Measurements from ENCODE around the gene CRISP2.
"Not testable (repeated sequence)": the region's sequence is repeated elsewhere in the genome, so short reads cannot be mapped to it uniquely, and the experiment has no call there.

Gene CRISP2

DNA sequence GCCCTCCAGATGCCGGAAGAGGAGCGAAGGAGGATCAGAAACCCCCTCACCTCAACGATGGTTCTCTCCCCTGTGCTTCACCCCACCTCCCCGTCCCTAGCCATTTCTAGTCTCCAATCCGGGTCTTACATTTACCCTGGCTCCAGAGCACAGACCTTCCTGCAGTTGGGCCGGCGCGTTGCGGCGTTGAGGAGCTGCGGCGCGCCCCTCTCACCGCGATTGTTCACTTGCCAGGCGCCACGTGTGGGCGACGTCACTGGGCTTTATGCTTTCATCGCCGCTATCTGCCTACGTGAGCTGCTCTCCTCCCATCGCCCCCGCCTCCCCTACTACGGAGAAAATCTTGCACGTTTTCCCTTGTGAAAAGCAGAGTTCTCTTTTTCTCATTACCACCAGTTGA, at the start of gene CRISP2:
TSS of gene CRISP2 (minus strand) at position 198 of the 400 bp plus-strand sequence. CDS start 4,347 bp downstream, outside the sequence.
- DNase-seq = peak; percentile 1 to 61

DNA sequence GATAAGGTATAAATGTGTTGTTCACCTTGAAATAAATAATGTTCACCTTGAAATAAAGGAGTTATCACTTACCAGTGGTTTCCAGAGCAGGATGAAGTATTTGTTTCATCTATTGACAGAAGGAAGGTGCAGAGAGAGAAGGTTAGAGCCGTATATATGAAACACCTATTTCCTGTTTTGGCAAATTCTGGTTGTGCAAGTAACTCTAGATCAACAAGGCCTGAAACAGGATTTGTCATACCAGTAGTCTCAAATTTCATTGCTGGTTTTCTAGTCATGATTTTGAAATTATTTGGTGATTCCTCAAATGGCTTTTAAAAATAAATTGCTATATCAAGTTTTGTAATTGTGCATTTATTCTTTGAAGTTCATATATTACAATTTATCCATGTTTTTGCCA, 30.9 kb upstream of the CRISP2 start, which contains the start of gene CRISP3:
TSS of gene CRISP3 (minus strand) at position 130 of the 400 bp plus-strand sequence. CDS start at position 109, 21 bp downstream.
- no peak for DNase-seq

GRCh38 chr6:49743429-49743828, 30.1 kb upstream of the CRISP2 start:
- no peak for DNase-seq

GRCh38 chr6:49739423-49739822, 26.1 kb upstream of the CRISP2 start:
- peak in 1 of 2 experiments; percentile 58 for DNase-seq

GRCh38 chr6:49736017-49736508, 22.7 kb upstream of the CRISP2 start:
- DNase-seq = no peak

DNA sequence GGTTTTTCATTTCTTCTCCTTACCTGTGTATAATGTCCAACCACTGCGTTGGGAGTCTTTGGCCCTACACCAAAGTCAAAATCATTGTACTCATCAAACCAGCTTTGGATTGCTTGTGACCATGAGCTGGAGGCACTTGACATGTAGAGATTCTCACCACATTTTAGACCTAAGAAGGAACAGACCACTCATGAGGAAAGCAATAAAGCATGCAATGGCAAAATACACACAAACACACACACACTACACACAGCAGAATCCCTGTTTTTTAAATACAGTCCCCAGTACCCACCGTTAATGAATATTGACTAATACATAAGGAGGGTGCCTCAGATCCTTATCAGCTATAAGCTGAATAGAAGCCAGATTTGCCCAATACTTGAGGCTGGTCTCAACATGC, 20.3 kb upstream of the CRISP2 start:
- no peak for DNase-seq

DNA sequence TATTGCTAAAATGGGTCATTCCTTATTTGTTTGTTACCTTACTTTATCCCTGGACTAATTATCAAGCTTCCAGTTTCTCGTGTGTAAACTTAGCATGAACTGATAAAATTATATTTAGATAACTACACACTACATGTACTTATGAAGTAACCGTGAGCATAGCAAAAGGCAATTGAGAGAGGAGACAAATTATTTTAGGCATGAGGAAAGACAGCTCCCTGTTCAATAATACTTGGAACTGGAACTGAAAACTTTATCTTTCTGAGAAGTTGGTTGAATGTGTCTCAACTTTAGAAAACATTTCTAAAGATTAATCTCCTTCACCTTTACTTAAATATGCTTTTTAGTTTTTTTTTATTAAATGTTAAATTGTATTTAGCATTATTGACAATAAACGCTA, 19.4 kb upstream of the CRISP2 start:
- DNase-seq = no peak

DNA sequence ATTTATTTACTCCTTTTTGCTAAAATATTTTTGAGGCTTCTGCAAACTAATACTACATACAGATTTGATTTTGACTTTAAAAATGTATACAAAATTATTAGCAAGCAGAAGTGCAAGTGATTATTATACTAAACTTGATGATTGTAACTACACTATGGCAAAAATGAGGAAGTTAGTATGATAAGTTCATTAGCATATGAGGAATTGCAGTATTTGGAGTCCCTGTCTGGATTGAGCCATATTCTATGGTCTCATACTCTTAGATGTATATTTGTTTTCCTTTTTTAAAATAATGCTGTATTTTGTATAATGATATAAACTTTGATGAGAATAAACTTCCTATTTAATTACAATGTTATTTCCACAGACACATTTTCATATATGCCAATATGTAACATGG, 16.9 kb upstream of the CRISP2 start:
- no peak for DNase-seq

DNA sequence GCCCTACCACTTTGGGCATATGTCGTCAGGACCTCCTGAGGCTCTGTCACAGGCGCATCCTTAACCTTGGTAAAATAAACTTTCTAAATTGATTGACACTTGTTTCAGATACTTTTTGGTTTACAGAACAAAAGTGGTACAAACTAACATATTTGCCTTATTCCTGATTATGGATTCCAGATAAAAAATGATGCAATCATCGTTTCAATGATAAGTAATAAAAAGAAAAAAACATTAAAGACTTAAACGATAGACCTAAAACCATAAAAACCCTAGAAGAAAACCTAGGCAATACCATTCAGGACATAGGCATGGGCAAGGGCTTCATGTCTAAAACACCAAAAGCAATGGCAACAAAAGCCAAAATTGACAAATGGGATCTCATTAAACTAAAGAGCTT, 10.6 kb upstream of the CRISP2 start:
- DNase-seq = not testable (repeated sequence)

GRCh38 chr6:49721297-49721696, 8.0 kb upstream of the CRISP2 start:
- no peak for DNase-seq

GRCh38 chr6:49720372-49720771, 7.0 kb upstream of the CRISP2 start:
- DNase-seq = no peak

DNA sequence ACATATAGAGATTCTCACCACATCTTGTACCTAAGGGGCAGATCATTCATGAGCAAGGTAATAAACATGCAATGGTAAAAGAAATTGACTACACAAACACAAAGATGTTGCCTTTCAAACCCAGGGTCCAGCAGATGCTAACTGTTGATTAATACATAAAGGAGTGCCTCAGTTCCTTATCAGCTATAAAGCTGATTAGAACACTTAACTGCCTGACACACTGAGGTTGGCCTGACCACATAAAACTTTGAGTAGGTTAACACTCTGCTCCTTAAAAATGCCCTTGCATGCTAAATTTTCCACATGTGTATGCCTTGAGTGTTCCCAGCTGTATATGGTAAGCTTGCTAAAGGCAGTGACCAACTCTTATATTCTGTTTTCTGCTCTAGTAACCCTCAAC, 14.9 kb downstream of the CRISP2 start:
- no peak for DNase-seq

DNA sequence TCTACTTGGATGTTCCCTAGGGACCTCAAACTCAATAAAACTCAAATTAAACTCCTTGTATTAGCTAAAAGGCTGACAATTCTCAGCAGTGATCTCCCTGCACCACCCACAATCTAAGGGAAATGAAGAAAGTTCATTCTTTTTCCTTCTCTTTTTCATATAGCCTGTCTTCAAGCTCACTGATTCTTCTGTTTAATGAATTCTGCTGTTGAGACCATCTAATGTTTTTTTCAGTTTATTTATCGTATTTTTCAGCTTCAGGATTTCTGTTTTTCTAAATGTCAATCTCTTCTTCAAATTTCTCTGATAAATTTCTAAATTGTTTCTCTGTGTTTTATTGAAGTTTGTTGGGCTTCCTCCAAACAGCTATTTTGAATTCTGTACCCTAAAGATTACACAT, 19.8 kb downstream of the CRISP2 start:
- no peak for DNase-seq

DNA sequence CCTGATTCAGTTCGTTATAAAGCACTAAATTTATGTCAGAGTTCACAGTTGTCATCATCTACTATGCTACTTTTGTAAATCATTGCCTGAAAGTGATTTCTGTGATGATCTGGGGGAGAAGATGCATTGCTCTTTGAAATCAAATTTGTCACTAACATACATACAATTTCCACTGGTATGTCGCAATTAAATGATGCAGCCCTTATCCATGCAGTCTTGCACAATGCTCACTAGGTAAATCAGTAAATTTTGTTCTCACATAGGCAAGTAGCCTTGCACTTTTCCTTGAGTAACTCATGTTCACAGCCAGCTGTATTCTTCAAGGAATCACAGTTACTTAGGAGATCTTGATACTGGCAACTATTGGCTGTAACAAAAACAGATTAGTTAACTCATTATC, 20.8 kb downstream of the CRISP2 start:
- no peak for DNase-seq

DNA sequence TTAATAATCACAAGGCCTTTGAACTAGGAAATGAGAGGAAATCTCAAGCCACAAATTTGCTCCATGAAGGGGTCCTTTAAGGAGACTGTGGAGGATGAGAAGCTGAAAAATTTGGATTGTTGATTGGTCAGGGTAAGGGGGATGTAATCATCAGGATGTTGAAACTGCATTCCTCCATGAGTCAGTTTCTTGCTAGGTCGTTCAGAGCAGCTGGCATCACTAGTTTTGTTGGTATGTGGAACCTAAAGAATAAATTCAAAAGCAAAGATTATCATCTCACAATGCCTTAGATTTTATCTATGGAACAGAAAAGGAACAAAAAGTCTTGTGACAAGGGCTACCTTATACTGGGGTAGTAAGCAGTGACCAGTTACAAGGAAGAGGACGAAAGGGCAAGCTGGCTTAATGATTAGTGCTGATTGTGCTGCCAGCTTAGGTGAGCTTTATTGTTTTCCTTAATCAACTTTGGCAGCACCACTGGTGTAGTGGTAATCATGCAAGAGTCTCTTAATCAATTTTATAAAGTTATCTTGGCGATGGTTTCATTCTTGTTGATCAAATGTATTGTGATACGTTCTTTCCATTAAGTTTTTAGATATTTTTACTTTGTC, 36.6 kb downstream of the CRISP2 start:
- no peak for DNase-seq

- DNase-seq = no peak
Measured at GRCh38 chr6:49675816-49676215, 37.5 kb downstream of the CRISP2 start.

DNA sequence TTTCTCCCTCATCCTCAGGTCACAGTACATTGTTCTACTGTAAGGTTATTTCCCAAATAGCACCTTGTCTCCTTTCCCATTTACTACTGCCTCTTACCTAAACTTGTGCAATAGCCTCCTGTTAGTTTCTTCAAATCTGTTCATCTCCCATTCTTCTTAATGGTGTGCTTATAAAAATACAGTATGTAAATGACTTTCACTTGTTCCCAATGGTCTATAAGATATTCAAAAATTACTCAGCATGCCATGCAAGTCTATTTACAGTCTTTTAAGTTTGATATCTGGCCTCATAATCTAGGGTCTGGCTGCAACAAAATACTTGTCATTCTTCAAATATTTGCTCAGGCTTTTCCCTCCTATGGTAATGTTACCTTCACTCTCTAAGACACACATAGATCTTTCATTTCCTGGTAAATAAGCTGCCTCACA, 45.2 kb downstream of the CRISP2 start:
- DNase-seq = no peak

- no peak for DNase-seq
Measured at GRCh38 chr6:49666930-49667757, 46.2 kb downstream of the CRISP2 start.

DNA sequence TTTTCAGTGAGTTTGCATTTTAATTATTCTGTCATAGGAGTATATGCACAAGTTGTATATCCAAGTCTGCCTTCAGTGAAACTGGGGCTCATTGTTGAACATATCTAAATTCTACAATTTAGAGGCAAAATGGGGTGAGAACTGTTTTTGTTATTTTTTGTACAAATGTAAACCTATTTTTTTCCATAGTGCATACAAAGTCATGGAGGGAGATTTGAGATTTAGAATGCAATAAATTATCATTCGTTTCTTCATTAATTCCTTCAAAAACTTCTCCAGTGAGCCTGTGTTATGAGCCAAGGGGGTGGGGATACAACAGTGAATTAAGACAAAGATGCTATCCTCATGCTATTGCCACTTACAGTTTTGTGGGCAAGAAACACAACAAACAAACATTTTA, 46.9 kb downstream of the CRISP2 start:
- DNase-seq = no peak

- no peak for DNase-seq
Measured at GRCh38 chr6:49664817-49665216, 48.5 kb downstream of the CRISP2 start.

DNA sequence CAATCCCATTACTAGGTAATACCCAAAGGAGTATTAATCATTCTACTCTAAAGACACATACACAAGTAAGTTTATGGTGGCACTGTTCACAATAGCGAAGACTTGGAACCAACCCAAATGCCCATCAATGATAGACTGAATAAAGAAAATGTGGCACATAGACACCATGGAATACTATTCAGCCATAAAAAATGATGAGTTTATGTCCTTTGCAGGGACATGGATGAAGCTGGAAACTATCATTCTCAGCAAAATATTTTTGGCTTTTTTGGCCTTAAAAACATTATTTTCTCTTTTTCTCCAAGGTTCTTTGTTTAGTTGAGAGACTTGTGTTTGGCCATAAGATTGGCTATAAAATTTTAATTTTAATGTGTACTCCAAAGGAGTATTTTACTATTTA, 49.3 kb downstream of the CRISP2 start:
- DNase-seq = not testable (repeated sequence)

DNA sequence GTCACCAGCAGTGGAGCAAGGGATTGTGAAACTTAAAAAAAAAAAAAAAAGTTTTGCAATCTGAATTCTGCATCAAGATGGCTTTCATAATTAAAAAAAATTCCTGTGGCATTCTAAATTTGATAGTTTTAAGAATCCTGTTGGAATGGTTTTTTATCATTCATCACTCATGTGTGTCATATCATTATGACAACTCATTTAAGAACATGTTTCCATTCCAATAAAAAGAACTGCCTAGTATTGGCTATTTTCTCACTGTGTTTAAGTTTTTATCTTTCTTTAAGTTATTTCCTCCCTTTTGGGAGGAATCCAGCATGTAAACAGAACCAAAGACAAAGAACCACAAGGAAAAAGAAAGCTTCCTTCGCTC, 50.5 kb downstream of the CRISP2 start:
- no peak for DNase-seq

- DNase-seq = no peak
Measured at GRCh38 chr6:49662231-49662891, 51.0 kb downstream of the CRISP2 start.

DNA sequence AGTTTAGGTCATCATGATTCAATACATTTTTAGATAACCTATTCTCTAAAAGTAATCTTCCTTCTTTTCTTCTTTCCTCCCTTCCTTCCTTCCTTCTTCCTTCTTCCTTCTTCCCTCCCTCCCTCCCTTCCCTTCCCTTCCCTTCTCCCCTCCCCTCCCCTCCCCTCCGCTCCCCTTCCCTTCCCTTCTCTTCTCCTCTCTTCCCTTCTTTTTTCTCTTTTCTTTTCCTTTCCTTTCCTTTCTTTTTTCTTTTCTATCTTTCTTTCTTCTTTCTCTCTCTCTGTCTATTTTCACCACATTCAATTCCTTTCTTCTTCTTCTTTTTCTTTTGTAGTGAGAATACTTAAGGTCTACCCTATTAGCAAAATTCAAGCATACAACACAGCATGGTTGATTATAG, 59.4 kb downstream of the CRISP2 start:
- no peak for DNase-seq
